Measurements from ENCODE around the gene RECQL5. TPM values are rescaled to one million over a fixed set of nuclear protein-coding genes. Genes with fewer than 3 reads are reported as not detected.

The RECQL5 gene
- polyA plus RNA-seq, 1 donor (not counting 4 experiments of a cell fraction or from before 2014, with no cell fraction given) = 11.9 TPM

DNA sequence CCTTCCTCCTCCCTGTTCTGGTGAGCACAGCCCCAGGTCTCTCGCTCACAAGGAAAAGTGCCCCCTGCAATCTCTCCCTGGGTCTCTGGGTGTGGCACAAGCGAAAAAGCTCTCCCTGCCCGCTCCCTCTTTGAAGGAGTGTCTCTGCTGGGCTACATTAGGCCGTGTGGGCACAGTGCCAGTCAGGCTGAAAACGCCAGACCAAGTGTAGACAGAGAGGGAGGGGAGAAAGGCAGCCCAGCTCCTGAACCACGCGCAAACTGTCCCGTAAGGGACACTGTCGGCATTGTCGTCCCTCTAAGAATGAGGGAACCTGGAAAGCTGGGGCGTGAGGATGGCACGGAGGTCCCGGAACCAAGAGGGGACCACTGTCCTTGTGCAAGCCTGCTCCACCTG, 29.8 kb downstream of the RECQL5 start:
- peaks cover 0 to 18% of the 10 kb centered on the region in 2 experiments for H3K36me3 ChIP-seq (ENCODE audit: control insufficient read depth in 2 of 2, extremely low read depth in 1 of 2, insufficient read depth in 2 of 2, low read length in 2 of 2)
- H3K79me2 ChIP-seq (ENCODE audit: control insufficient read depth, insufficient read depth, low read length) = no peaks in the 10 kb centered on the region
- TF ChIP-seq, protein P1, sequence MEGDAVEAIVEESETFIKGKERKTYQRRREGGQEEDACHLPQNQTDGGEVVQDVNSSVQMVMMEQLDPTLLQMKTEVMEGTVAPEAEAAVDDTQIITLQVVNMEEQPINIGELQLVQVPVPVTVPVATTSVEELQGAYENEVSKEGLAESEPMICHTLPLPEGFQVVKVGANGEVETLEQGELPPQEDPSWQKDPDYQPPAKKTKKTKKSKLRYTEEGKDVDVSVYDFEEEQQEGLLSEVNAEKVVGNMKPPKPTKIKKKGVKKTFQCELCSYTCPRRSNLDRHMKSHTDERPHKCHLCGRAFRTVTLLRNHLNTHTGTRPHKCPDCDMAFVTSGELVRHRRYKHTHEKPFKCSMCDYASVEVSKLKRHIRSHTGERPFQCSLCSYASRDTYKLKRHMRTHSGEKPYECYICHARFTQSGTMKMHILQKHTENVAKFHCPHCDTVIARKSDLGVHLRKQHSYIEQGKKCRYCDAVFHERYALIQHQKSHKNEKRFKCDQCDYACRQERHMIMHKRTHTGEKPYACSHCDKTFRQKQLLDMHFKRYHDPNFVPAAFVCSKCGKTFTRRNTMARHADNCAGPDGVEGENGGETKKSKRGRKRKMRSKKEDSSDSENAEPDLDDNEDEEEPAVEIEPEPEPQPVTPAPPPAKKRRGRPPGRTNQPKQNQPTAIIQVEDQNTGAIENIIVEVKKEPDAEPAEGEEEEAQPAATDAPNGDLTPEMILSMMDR (optimal IDR thresholded peaks at IDR 0.05 in 1 of 3, IDR thresholded peaks at IDR 0.05 in 1 of 3, conservative IDR thresholded peaks at IDR 0.05 in 1 of 3; ENCODE audit: extremely low read depth in 1 of 3, insufficient read depth in 2 of 3, low read length in 3 of 3) = no peak
- TF ChIP-seq EZH2 (IDR thresholded peaks at IDR 0.05; ENCODE audit: low read length) = no peak
- no peaks in the 10 kb centered on the region for H3K9me3 ChIP-seq (ENCODE audit: control insufficient read depth, low read depth, low read length)
- no peak overlapping the region for H3K27ac ChIP-seq (ENCODE audit: control insufficient read depth, insufficient read depth, low read length)
- H2AFZ ChIP-seq (ENCODE audit: control insufficient read depth, low read length) = no peak overlapping the region
- peaks cover 3% of the 10 kb centered on the region for H4K20me1 ChIP-seq (ENCODE audit: control insufficient read depth, extremely low read depth, insufficient read depth, low read length)
- peaks cover 24% of the 10 kb centered on the region for H3K4me1 ChIP-seq (ENCODE audit: control insufficient read depth, extremely low read depth, insufficient read depth, low read length)
- H3K4me2 ChIP-seq (ENCODE audit: control insufficient read depth, extremely low read depth, insufficient read depth, low read depth, low read length) = no peak overlapping the region
- H3K9ac ChIP-seq (ENCODE audit: control insufficient read depth, extremely low read depth, insufficient read depth, low read length) = no peak overlapping the region
- DNase-seq (ENCODE audit: low read depth, low spot score) (no peak), FAIRE-seq (no peak)
- H3K27me3 ChIP-seq (ENCODE audit: control insufficient read depth, extremely low read depth, insufficient read depth, low read length) = no peaks in the 10 kb centered on the region
- H3K4me3 ChIP-seq (ENCODE audit: control insufficient read depth in 2 of 3, extremely low read depth in 1 of 3, insufficient read depth in 2 of 3, low read depth in 1 of 3, low read length in 3 of 3) = no peak overlapping the region
- no peaks in the 10 kb centered on the region for H3K9me1 ChIP-seq (ENCODE audit: control insufficient read depth, extremely low read depth, insufficient read depth, low read length)
- dilution Hi-C loops (cut with MboI; ENCODE audit: extremely low pct_ligation_motif_present, low sequenced_read_pairs) = no loop called here

DNA sequence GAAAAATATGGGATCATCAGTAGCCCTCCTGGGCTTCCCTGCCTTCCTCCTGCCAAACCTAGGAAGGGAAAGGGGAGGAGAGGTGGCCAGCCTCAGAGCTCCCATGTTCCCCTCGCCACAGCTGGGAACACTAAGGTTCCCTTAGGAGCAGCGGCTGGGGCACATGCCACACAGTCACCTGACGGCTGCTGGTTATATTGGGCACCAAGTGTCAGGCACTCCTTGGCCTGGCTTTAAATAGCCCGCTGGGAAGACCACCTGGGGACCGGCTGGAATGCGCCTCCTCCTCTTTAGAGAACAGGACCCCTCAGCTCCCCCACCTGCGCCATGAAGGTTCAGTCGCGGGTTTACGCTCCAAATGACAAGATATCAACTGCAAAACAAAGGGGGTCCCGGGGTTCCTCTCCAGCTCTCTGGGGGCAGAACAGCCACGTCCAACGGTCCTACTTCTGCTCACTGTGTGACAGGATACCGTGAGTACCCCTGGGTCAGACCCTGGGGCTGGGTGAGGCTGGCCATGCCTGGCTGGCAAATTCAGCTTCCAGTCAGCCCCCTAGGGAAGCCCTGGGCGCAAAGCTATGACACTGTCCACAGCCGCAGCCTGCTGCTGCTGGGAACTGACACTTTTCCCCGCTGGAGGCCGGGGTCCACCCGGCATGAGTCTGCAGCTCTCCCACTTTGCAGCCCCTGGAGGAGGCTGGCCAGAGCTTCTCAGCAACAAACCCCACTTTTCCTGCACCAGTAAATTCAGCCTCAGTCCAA, 30.4 kb downstream of the RECQL5 start:
- no peak overlapping the region for H3K4me2 ChIP-seq (ENCODE audit: control insufficient read depth, extremely low read depth, insufficient read depth, low read depth, low read length)
- no peak for FAIRE-seq
- no peak overlapping the region for H3K9ac ChIP-seq (ENCODE audit: control insufficient read depth, extremely low read depth, insufficient read depth, low read length)
- H3K79me2 ChIP-seq (ENCODE audit: control insufficient read depth, insufficient read depth, low read length) = no peaks in the 10 kb centered on the region
- H3K4me1 ChIP-seq (ENCODE audit: control insufficient read depth, extremely low read depth, insufficient read depth, low read length) = peaks cover 23% of the 10 kb centered on the region
- H3K27me3 ChIP-seq (ENCODE audit: control insufficient read depth, extremely low read depth, insufficient read depth, low read length) = no peaks in the 10 kb centered on the region
- dilution Hi-C loops (cut with MboI; ENCODE audit: extremely low pct_ligation_motif_present, low sequenced_read_pairs) = no loop called here
- no peak for DNase-seq (ENCODE audit: low read depth, low spot score)
- H3K9me1 ChIP-seq (ENCODE audit: control insufficient read depth, extremely low read depth, insufficient read depth, low read length) = no peaks in the 10 kb centered on the region
- no peak overlapping the region for H2AFZ ChIP-seq (ENCODE audit: control insufficient read depth, low read length)
- H3K36me3 ChIP-seq (ENCODE audit: control insufficient read depth in 2 of 2, extremely low read depth in 1 of 2, insufficient read depth in 2 of 2, low read length in 2 of 2) = peaks cover 0 to 18% of the 10 kb centered on the region in 2 experiments
- H4K20me1 ChIP-seq (ENCODE audit: control insufficient read depth, extremely low read depth, insufficient read depth, low read length) = peaks cover 3% of the 10 kb centered on the region
- H3K4me3 ChIP-seq (ENCODE audit: control insufficient read depth in 2 of 3, extremely low read depth in 1 of 3, insufficient read depth in 2 of 3, low read depth in 1 of 3, low read length in 3 of 3) = no peak overlapping the region
- H3K27ac ChIP-seq (ENCODE audit: control insufficient read depth, insufficient read depth, low read length) = no peak overlapping the region
- TF ChIP-seq, protein P1 (optimal IDR thresholded peaks at IDR 0.05 in 1 of 3, IDR thresholded peaks at IDR 0.05 in 1 of 3, conservative IDR thresholded peaks at IDR 0.05 in 1 of 3; ENCODE audit: extremely low read depth in 1 of 3, insufficient read depth in 2 of 3, low read length in 3 of 3) = no peak
- TF ChIP-seq EZH2 (IDR thresholded peaks at IDR 0.05; ENCODE audit: low read length) = no peak
- H3K9me3 ChIP-seq (ENCODE audit: control insufficient read depth, low read depth, low read length) = no peaks in the 10 kb centered on the region
